ENCODE results near the gene FRMD4B. TPM values are rescaled to one million over a fixed set of nuclear protein-coding genes. Genes with fewer than 3 reads are reported as not detected.

FRMD4B gene
- total RNA-seq, 1 donor from 2014 or later: 53.5 TPM

- intact Hi-C loops (cut with DNase I): no loop called here
- no peaks in the 10 kb centered on the region for H3K36me3 ChIP-seq
- H3K9me3 ChIP-seq: no peaks in the 10 kb centered on the region
- no peak for DNase-seq (ENCODE audit: extremely low spot score in 2 of 2)
- H3K27me3 ChIP-seq: no peaks in the 10 kb centered on the region
- no peak overlapping the region for H3K4me3 ChIP-seq
- H3K27ac ChIP-seq: no peak overlapping the region
- H3K4me1 ChIP-seq: no peaks in the 10 kb centered on the region
- TF ChIP-seq POLR2A (IDR thresholded peaks at IDR 0.05) (no peak), POLR2AphosphoS5 (IDR thresholded peaks at IDR 0.05; ENCODE audit: insufficient read depth in 1 of 2, low read depth in 1 of 2) (no peak)
- TF ChIP-seq, protein P1, sequence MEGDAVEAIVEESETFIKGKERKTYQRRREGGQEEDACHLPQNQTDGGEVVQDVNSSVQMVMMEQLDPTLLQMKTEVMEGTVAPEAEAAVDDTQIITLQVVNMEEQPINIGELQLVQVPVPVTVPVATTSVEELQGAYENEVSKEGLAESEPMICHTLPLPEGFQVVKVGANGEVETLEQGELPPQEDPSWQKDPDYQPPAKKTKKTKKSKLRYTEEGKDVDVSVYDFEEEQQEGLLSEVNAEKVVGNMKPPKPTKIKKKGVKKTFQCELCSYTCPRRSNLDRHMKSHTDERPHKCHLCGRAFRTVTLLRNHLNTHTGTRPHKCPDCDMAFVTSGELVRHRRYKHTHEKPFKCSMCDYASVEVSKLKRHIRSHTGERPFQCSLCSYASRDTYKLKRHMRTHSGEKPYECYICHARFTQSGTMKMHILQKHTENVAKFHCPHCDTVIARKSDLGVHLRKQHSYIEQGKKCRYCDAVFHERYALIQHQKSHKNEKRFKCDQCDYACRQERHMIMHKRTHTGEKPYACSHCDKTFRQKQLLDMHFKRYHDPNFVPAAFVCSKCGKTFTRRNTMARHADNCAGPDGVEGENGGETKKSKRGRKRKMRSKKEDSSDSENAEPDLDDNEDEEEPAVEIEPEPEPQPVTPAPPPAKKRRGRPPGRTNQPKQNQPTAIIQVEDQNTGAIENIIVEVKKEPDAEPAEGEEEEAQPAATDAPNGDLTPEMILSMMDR (IDR thresholded peaks at IDR 0.05): no peak
Measured at GRCh38 chr3:69359339-69359893, 26.5 kb downstream of the FRMD4B start.

GRCh38 chr3:69357196-69357595 lies 28.7 kb downstream of the FRMD4B start:
- no peaks in the 10 kb centered on the region for H3K36me3 ChIP-seq
- no peaks in the 10 kb centered on the region for H3K27me3 ChIP-seq
- intact Hi-C loops (cut with DNase I): no loop called here
- no peaks in the 10 kb centered on the region for H3K9me3 ChIP-seq
- H3K27ac ChIP-seq: no peak overlapping the region
- DNase-seq (ENCODE audit: extremely low spot score in 2 of 2): no peak
- no peak overlapping the region for H3K4me3 ChIP-seq
- TF ChIP-seq POLR2A (IDR thresholded peaks at IDR 0.05) (no peak), POLR2AphosphoS5 (IDR thresholded peaks at IDR 0.05; ENCODE audit: insufficient read depth in 1 of 2, low read depth in 1 of 2) (no peak)
- TF ChIP-seq, protein P1 (IDR thresholded peaks at IDR 0.05): no peak
- H3K4me1 ChIP-seq: no peaks in the 10 kb centered on the region

DNA sequence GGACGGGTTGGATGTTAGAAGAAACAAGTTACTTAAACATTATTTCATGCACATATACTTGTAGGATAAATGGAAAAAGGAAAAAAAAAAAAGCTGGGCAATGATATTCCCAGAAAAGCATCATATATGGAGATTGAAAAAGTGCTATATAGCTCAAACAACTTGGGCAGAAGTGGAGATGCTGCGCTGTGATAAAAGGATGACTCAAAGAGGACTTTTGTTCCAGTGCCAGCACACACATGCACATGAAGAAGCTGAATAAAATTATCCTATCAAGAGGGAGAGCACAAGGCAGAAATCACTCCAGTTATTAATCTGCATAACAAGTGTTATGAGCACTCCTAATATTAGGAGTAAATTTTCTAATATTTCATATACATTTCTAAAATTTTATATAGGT lies 30.9 kb downstream of the FRMD4B start:
- Histone ChIP-seq H3K36me3 (no peaks in the 10 kb centered on the region), H3K27me3 (no peaks in the 10 kb centered on the region), H3K27ac (no peak overlapping the region), H3K9me3 (no peaks in the 10 kb centered on the region), H3K4me3 (no peak overlapping the region), H3K4me1 (no peaks in the 10 kb centered on the region)
- TF ChIP-seq POLR2AphosphoS5 (IDR thresholded peaks at IDR 0.05; ENCODE audit: insufficient read depth in 1 of 2, low read depth in 1 of 2) (no peak), POLR2A (IDR thresholded peaks at IDR 0.05) (no peak)
- TF ChIP-seq, protein P1 (IDR thresholded peaks at IDR 0.05): no peak
- DNase-seq (ENCODE audit: extremely low spot score in 2 of 2): no peak
- intact Hi-C loops (cut with DNase I): no loop called here

GRCh38 chr3:69353503-69353902 lies 32.4 kb downstream of the FRMD4B start:
- no peaks in the 10 kb centered on the region for H3K36me3 ChIP-seq
- H3K4me3 ChIP-seq: peak overlapping the region in 1 of 2 donors; percentile 4
- no peak overlapping the region for H3K27ac ChIP-seq
- intact Hi-C loops (cut with DNase I): no loop called here
- DNase-seq (ENCODE audit: extremely low spot score in 2 of 2): no peak
- no peaks in the 10 kb centered on the region for H3K27me3 ChIP-seq
- no peaks in the 10 kb centered on the region for H3K9me3 ChIP-seq
- no peak for TF ChIP-seq POLR2A (IDR thresholded peaks at IDR 0.05)
- TF ChIP-seq POLR2AphosphoS5 (IDR thresholded peaks at IDR 0.05; ENCODE audit: insufficient read depth in 1 of 2, low read depth in 1 of 2): no peak
- TF ChIP-seq, protein P1 (IDR thresholded peaks at IDR 0.05): no peak
- H3K4me1 ChIP-seq: no peaks in the 10 kb centered on the region

DNA sequence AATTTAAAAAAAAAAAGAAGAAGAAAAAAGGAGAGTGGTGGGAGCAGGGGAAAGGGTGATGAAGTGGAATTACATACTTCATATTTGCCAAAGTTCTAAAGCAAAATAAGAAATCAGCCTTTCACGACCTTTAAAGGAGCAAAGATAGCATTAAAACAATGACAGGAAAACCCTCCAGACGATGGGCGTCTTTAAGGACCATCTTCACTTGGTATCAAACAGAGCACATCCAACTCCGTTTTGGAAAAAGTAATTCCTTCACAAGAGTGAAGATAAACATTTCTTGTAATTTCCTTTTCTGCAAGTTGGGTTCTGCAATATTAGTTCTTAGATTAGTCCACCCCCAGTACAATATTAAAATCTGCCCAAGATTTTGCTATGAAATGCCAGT lies 32.8 kb downstream of the FRMD4B start:
- intact Hi-C loops (cut with DNase I): no loop called here
- no peaks in the 10 kb centered on the region for H3K4me1 ChIP-seq
- DNase-seq (ENCODE audit: extremely low spot score in 2 of 2): no peak
- no peaks in the 10 kb centered on the region for H3K36me3 ChIP-seq
- H3K27ac ChIP-seq: no peak overlapping the region
- H3K4me3 ChIP-seq: peak overlapping the region in 1 of 2 donors; percentile 4
- no peaks in the 10 kb centered on the region for H3K27me3 ChIP-seq
- TF ChIP-seq, protein P1 (IDR thresholded peaks at IDR 0.05): no peak
- TF ChIP-seq POLR2AphosphoS5 (IDR thresholded peaks at IDR 0.05; ENCODE audit: insufficient read depth in 1 of 2, low read depth in 1 of 2) (no peak), POLR2A (IDR thresholded peaks at IDR 0.05) (no peak)
- H3K9me3 ChIP-seq: no peaks in the 10 kb centered on the region

Measured in vagina (tissue), 2 donors.